Measurements from ENCODE around the gene IBA57. TPM values are rescaled to one million over a fixed set of nuclear protein-coding genes. Genes with fewer than 3 reads are reported as not detected.

IBA57 gene
- total RNA-seq, 4 donors from 2014 or later, result 4.9 to 15.7 (median 12.3) TPM

GRCh38 chr1:228175316-228176023, 9.9 kb downstream of the IBA57 start:
- TF ChIP-seq POLR2A (IDR thresholded peaks at IDR 0.05) (no peak), CTCF (IDR thresholded peaks at IDR 0.05 in 4 of 5, conservative IDR thresholded peaks at IDR 0.05 in 1 of 5) (no peak)
- H3K9me3 ChIP-seq, result no peaks in the 10 kb centered on the region
- H3K27ac ChIP-seq, result no peak overlapping the region
- DNase-seq, result no peak
- ATAC-seq, result no peak
- peaks cover 0 to 10% of the 10 kb centered on the region in 2 donors for H3K36me3 ChIP-seq
- in situ Hi-C loops (cut with MboI; ENCODE audit: low sequenced_read_pairs in 4 of 4), result no loop called here
- no peaks in the 10 kb centered on the region for H3K27me3 ChIP-seq
- no peak overlapping the region for H3K4me3 ChIP-seq
- intact Hi-C loops (cut with DNase I; ENCODE audit: low total_unique reads), result no loop called here
- H3K4me1 ChIP-seq, result no peaks in the 10 kb centered on the region

- Histone ChIP-seq H3K27ac (no peak overlapping the region), H3K9me3 (no peaks in the 10 kb centered on the region), H3K36me3 (peaks cover 0 to 10% of the 10 kb centered on the region in 2 donors), H3K27me3 (no peaks in the 10 kb centered on the region), H3K4me1 (peaks cover 2 to 3% of the 10 kb centered on the region in 2 donors), H3K4me3 (no peak overlapping the region)
- DNase-seq (no peak), ATAC-seq (no peak)
- intact Hi-C loops (cut with DNase I; ENCODE audit: low total_unique reads), result no loop called here
- in situ Hi-C loops (cut with MboI; ENCODE audit: low sequenced_read_pairs in 4 of 4), result no loop called here
- no peak for TF ChIP-seq CTCF (IDR thresholded peaks at IDR 0.05 in 4 of 5, conservative IDR thresholded peaks at IDR 0.05 in 1 of 5)
- no peak for TF ChIP-seq POLR2A (IDR thresholded peaks at IDR 0.05)
Observed at GRCh38 chr1:228176024-228176395, 10.4 kb downstream of the IBA57 start.

- ATAC-seq, result no peak
- intact Hi-C loops (cut with DNase I; ENCODE audit: low total_unique reads), result no loop called here
Observed at GRCh38 chr1:228176461-228177182, 11.0 kb downstream of the IBA57 start.

GRCh38 chr1:228177183-228177475, 11.5 kb downstream of the IBA57 start:
- DNase-seq, result no peak
- Histone ChIP-seq H3K27me3 (no peaks in the 10 kb centered on the region), H3K9me3 (no peaks in the 10 kb centered on the region), H3K27ac (no peak overlapping the region), H3K4me3 (no peak overlapping the region), H3K36me3 (peaks cover 0 to 10% of the 10 kb centered on the region in 2 donors), H3K4me1 (peaks cover 13% of the 10 kb centered on the region in 2 donors)
- ATAC-seq, result no peak
- intact Hi-C loops (cut with DNase I; ENCODE audit: low total_unique reads), result no loop called here
- no peak for TF ChIP-seq POLR2A (IDR thresholded peaks at IDR 0.05)
- no peak for TF ChIP-seq CTCF (IDR thresholded peaks at IDR 0.05 in 4 of 5, conservative IDR thresholded peaks at IDR 0.05 in 1 of 5)
- in situ Hi-C loops (cut with MboI; ENCODE audit: low sequenced_read_pairs in 4 of 4), result no loop called here

More at GRCh38 chr1:228176461-228177182, 11.0 kb downstream of the IBA57 start:
- Histone ChIP-seq H3K27ac (no peak overlapping the region), H3K4me3 (no peak overlapping the region), H3K27me3 (no peaks in the 10 kb centered on the region), H3K36me3 (peaks cover 0 to 10% of the 10 kb centered on the region in 2 donors), H3K9me3 (no peaks in the 10 kb centered on the region), H3K4me1 (peaks cover 8 to 9% of the 10 kb centered on the region in 2 donors)
- in situ Hi-C loops (cut with MboI; ENCODE audit: low sequenced_read_pairs in 4 of 4), result no loop called here
- no peak for TF ChIP-seq POLR2A (IDR thresholded peaks at IDR 0.05)
- no peak for TF ChIP-seq CTCF (IDR thresholded peaks at IDR 0.05 in 4 of 5, conservative IDR thresholded peaks at IDR 0.05 in 1 of 5)
- no peak for DNase-seq
